ENCODE results near the gene ASIC2. TPM values are rescaled to one million over a fixed set of nuclear protein-coding genes. Genes with fewer than 3 reads are reported as not detected.
A peak's percentile ranks its signal among the peaks of the same experiment; 100 is the strongest.

The ASIC2 gene
- polyA plus RNA-seq, 1 donor = 0.32 TPM

GRCh38 chr17:33204701-33205100 is 88.4 kb downstream of the ASIC2 start:
- no peak for DNase-seq (ENCODE audit: low read depth)

- DNase-seq (ENCODE audit: low read depth) = no peak
These were observed 88.9 kb downstream of the ASIC2 start for GRCh38 chr17:33204156-33204555.

GRCh38 chr17:33202796-33203495 is 90.1 kb downstream of the ASIC2 start:
- DNase-seq (ENCODE audit: low read depth) = no peak

GRCh38 chr17:33202021-33202420 is 91.1 kb downstream of the ASIC2 start:
- DNase-seq (ENCODE audit: low read depth) = no peak

- DNase-seq (ENCODE audit: low read depth) = no peak
These were observed 91.8 kb downstream of the ASIC2 start for GRCh38 chr17:33201283-33201682.

GRCh38 chr17:33200587-33200986 is 92.5 kb downstream of the ASIC2 start:
- DNase-seq (ENCODE audit: low read depth) = no peak

GRCh38 chr17:33199571-33200510 is 93.3 kb downstream of the ASIC2 start:
- DNase-seq (ENCODE audit: low read depth) = peak; percentile 45

GRCh38 chr17:33198954-33199353 is 94.1 kb downstream of the ASIC2 start:
- no peak for DNase-seq (ENCODE audit: low read depth)

- no peak for DNase-seq (ENCODE audit: low read depth)
These were observed 95.8 kb downstream of the ASIC2 start for GRCh38 chr17:33197342-33197741.

- no peak for DNase-seq (ENCODE audit: low read depth)
These were observed 96.2 kb downstream of the ASIC2 start for GRCh38 chr17:33196883-33197282.

- DNase-seq (ENCODE audit: low read depth) = no peak
These were observed 99.9 kb downstream of the ASIC2 start for GRCh38 chr17:33192951-33193911.

GRCh38 chr17:33183487-33184026 is 109.5 kb downstream of the ASIC2 start:
- no peak for DNase-seq (ENCODE audit: low read depth)

- DNase-seq (ENCODE audit: low read depth) = no peak
These were observed 113.9 kb downstream of the ASIC2 start for GRCh38 chr17:33179151-33179550.

- DNase-seq (ENCODE audit: low read depth) = no peak
These were observed 114.4 kb downstream of the ASIC2 start for GRCh38 chr17:33178681-33179080.

- no peak for DNase-seq (ENCODE audit: low read depth)
These were observed 117.5 kb downstream of the ASIC2 start for GRCh38 chr17:33175562-33175961.

GRCh38 chr17:33171931-33172330 is 121.2 kb downstream of the ASIC2 start:
- DNase-seq (ENCODE audit: low read depth) = no peak

- DNase-seq (ENCODE audit: low read depth) = no peak
These were observed 123.4 kb downstream of the ASIC2 start for GRCh38 chr17:33169580-33170285.

GRCh38 chr17:33167736-33168135 is 125.4 kb downstream of the ASIC2 start:
- no peak for DNase-seq (ENCODE audit: low read depth)

GRCh38 chr17:33166472-33166871 is 126.6 kb downstream of the ASIC2 start:
- no peak for DNase-seq (ENCODE audit: low read depth)

- peak; percentile 75 for DNase-seq (ENCODE audit: low read depth)
These were observed 128.8 kb downstream of the ASIC2 start for GRCh38 chr17:33164169-33164881.
